HG03095 (cell line): ENCODE data around the gene KLHDC3.
"Not testable (repeated sequence)": the region's sequence is repeated elsewhere in the genome, so short reads cannot be mapped to it uniquely, and the experiment has no call there.

Experiments
- ATAC-seq: cut with Tn5 transposase; IDR thresholded peaks from one replicate; pipeline ENCODE4 v1.9.1; 2021; ENCODE audit warnings: moderate library complexity; ENCODE audit not compliant: unreplicated experiment

Gene KLHDC3

GRCh38 chr6:43021270-43022047, 7.4 kb downstream of the KLHDC3 start, which contains the start of gene RRP36:
TSS of gene RRP36 (plus strand) at chr6:43021623. CDS start at chr6:43021655, 32 bp downstream.
- ATAC-seq = peak; percentile 61

- ATAC-seq = no peak
Observed at GRCh38 chr6:43024436-43024835, 10.4 kb downstream of the KLHDC3 start.

- no peak for ATAC-seq
Observed at GRCh38 chr6:43026365-43026764, 12.3 kb downstream of the KLHDC3 start.

- ATAC-seq = no peak
Observed at GRCh38 chr6:43029120-43029519, 15.1 kb downstream of the KLHDC3 start.

GRCh38 chr6:43032326-43032725, 18.3 kb downstream of the KLHDC3 start:
- no peak for ATAC-seq

GRCh38 chr6:43033496-43034189, 19.6 kb downstream of the KLHDC3 start:
- no peak for ATAC-seq

GRCh38 chr6:43034190-43034525, 20.1 kb downstream of the KLHDC3 start:
- ATAC-seq = no peak

GRCh38 chr6:43035495-43036194, 21.6 kb downstream of the KLHDC3 start:
- no peak for ATAC-seq

GRCh38 chr6:43036712-43037111, 22.7 kb downstream of the KLHDC3 start:
- no peak for ATAC-seq

GRCh38 chr6:43037197-43037596, 23.1 kb downstream of the KLHDC3 start:
- ATAC-seq = no peak

GRCh38 chr6:43037706-43038105, 23.7 kb downstream of the KLHDC3 start:
- no peak for ATAC-seq

GRCh38 chr6:43038727-43039126, 24.7 kb downstream of the KLHDC3 start:
- no peak for ATAC-seq

- ATAC-seq = no peak
Observed at GRCh38 chr6:43040542-43041257, 26.7 kb downstream of the KLHDC3 start.

- ATAC-seq = not testable (repeated sequence)
Observed at GRCh38 chr6:43041475-43041874, 27.4 kb downstream of the KLHDC3 start.

GRCh38 chr6:43043310-43043709, 29.3 kb downstream of the KLHDC3 start:
- no peak for ATAC-seq

- ATAC-seq = no peak
Observed at GRCh38 chr6:43045371-43045930, 31.4 kb downstream of the KLHDC3 start.

- ATAC-seq = no peak
Observed at GRCh38 chr6:43047998-43048397, 33.9 kb downstream of the KLHDC3 start.

GRCh38 chr6:43050981-43051380, 36.9 kb downstream of the KLHDC3 start:
- no peak for ATAC-seq

GRCh38 chr6:43052225-43052841, 38.3 kb downstream of the KLHDC3 start:
- no peak for ATAC-seq

GRCh38 chr6:43052842-43053544, 38.9 kb downstream of the KLHDC3 start:
- ATAC-seq = peak; percentile 16
